Psoas muscle (tissue), 8 donors: ENCODE results near the gene EHD1. TPM values are rescaled to one million over a fixed set of nuclear protein-coding genes. Genes with fewer than 3 reads are reported as not detected.
A peak's percentile ranks its signal among the peaks of the same experiment; 100 is the strongest.

ENCODE experiments used
- ATAC-seq, 4 donors: fragments of 200-7000 bp; cut with Tn5 transposase; one replicate each; pipeline ENCODE4 v1.9.1; 2020; ENCODE audit warnings: moderate library complexity in 3 of 4, mild to moderate bottlenecking in 2 of 4
- DNase-seq, 2 donors: peaks; one replicate each; pipeline ENCODE4 v3.0.0-alpha.2; 2020
- H3K27ac ChIP-seq: fragments of 200-600 bp; one replicate; pipeline ENCODE4 v1.8.0; 2022
- H3K27me3 ChIP-seq, 3 donors: fragments of 200-600 bp in 1 of 3; one replicate each; pipeline versions ENCODE4 v1.6.1 to v1.8.0; 2013 to 2022; ENCODE audit warnings: low read length in 2 of 3, mild to moderate bottlenecking in 2 of 3, moderate library complexity in 1 of 3; ENCODE audit not compliant: insufficient read depth in 3 of 3
- H3K36me3 ChIP-seq, 2 donors: fragments of 200-600 bp in 1 of 2; one replicate each; pipeline versions ENCODE4 v1.6.1 to v1.8.0; 2013 to 2022; ENCODE audit warnings: low read depth in 1 of 2, mild to moderate bottlenecking in 1 of 2, moderate library complexity in 1 of 2; ENCODE audit not compliant: insufficient read depth in 1 of 2
- H3K4me1 ChIP-seq: fragments of 200-600 bp; one replicate; pipeline ENCODE4 v1.8.0; 2022
- H3K4me3 ChIP-seq: fragments of 200-600 bp; one replicate; pipeline ENCODE4 v1.8.0; 2022; ENCODE audit warnings: mild to moderate bottlenecking
- H3K9me3 ChIP-seq: fragments of 200-600 bp; one replicate; pipeline ENCODE4 v1.8.0; 2022
- WGBS, 3 donors: extraction: QIAGEN DNeasy Blood & Tissue Kit; methylation state at CpG; one replicate each; pipeline versions ENCODE4 v1.1.6 to v1.1.7; 2013; 5-methylcytosine and 5-hydroxymethylcytosine counted together
- intact Hi-C, 2 donors: fragments of 100-400 bp; cut with DNase I; formaldehyde crosslinking; loops; one replicate each; pipeline versions ENCODE4 v1.11.0 to v1.14.2; 2022
- polyA plus RNA-seq, 3 donors: library from polyadenylated mRNA; stranded (reverse); fragments of 200-250 nt; gene quantifications; one replicate each; pipeline ENCODE4 v1.2.3, GENCODE V29; 2013
- total RNA-seq, 4 donors: library from RNA; stranded (reverse); fragmentation: NEBNext Ultra II Directional in 2 of 4; extraction: Animal tissue kit (Norgen Biotek cat#: 25700) in 2 of 4; gene quantifications; one replicate each; pipeline versions ENCODE4 v1.2.1 to v1.2.4, GENCODE V29; 2021 to 2023
- TF ChIP-seq, protein P1 (sequence below): fragments of 200-600 bp; IDR thresholded peaks from one replicate; pipeline ENCODE4 v1.8.0; 2022; ENCODE audit warnings: antibody characterized with exemption
- donor health status: healthy with polysubstance abuse.
- donor health status: DM: no; HTN: no; CAD: no; lungs with moderate emphysema.
- donor health status: Bipolar disorder and iron deficiency.
- donor health status: healthy.
- donor health status: DM: yes; HTN: yes; CAD: no.
- donor health status: DM: no; HTN: no; CAD: no.
- donor health status: DM: no; HTN: no; CAD: no.
- donor health status: DM: yes; HTN: yes; CAD: no.

EHD1 gene
- total and polyA plus RNA-seq, 7 donors: 23.5 to 174 (median 58.8) TPM

DNA sequence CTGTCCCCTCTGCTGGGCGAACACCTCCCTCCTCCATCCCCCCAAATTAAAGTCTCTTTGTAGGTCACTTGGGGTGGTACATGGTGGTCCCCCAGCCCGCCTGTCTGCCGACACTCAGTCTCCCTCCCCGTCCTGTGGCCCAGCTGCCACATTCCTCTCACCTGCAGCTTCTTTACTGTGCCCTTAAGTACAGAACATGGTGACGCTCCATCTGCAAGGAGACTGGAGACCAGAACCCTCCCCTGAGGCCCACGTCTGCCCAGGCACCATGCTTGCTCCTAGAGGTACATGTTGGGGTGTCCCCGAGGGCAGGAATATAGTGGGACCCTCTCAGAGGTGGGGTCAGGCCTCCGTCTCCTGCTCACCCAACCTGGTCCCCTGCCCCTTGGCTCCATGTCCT lies 5.6 kb upstream of the EHD1 start:
- DNase-seq: no peak
- H3K9me3 ChIP-seq: no peaks in the 10 kb centered on the region

GRCh38 chr11:64883575-64883974 lies 5.2 kb upstream of the EHD1 start:
- TF ChIP-seq, protein P1, sequence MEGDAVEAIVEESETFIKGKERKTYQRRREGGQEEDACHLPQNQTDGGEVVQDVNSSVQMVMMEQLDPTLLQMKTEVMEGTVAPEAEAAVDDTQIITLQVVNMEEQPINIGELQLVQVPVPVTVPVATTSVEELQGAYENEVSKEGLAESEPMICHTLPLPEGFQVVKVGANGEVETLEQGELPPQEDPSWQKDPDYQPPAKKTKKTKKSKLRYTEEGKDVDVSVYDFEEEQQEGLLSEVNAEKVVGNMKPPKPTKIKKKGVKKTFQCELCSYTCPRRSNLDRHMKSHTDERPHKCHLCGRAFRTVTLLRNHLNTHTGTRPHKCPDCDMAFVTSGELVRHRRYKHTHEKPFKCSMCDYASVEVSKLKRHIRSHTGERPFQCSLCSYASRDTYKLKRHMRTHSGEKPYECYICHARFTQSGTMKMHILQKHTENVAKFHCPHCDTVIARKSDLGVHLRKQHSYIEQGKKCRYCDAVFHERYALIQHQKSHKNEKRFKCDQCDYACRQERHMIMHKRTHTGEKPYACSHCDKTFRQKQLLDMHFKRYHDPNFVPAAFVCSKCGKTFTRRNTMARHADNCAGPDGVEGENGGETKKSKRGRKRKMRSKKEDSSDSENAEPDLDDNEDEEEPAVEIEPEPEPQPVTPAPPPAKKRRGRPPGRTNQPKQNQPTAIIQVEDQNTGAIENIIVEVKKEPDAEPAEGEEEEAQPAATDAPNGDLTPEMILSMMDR: no peak
- H3K4me3 ChIP-seq: no peak overlapping the region
- peaks cover 13% of the 10 kb centered on the region for H3K4me1 ChIP-seq
- ATAC-seq: no peak
- intact Hi-C loops: no loop called here
- no peak for DNase-seq
- 79 to 80% (median 79%) methylated on average over 5 of the region's 5 CpGs for WGBS, 3 donors
- H3K27ac ChIP-seq: no peak overlapping the region
- no peaks in the 10 kb centered on the region for H3K27me3 ChIP-seq
- H3K9me3 ChIP-seq: no peaks in the 10 kb centered on the region
- H3K36me3 ChIP-seq: no peaks in the 10 kb centered on the region

More for the DNA sequence above, 5.6 kb upstream of the EHD1 start:
- Histone ChIP-seq H3K4me3 (no peak overlapping the region), H3K27me3 (no peaks in the 10 kb centered on the region), H3K4me1 (peaks cover 13% of the 10 kb centered on the region), H3K27ac (no peak overlapping the region), H3K36me3 (no peaks in the 10 kb centered on the region)
- intact Hi-C loops: loop anchor here in 1 of 2 donors (2.0 kb wide), 1 partner anchor 31 kb away; no protein-coding TSS in a partner anchor
- 91 to 94% (median 92%) methylated on average over 8 of the region's 8 CpGs for WGBS, 3 donors
- no peak for ATAC-seq
- TF ChIP-seq, protein P1: no peak

DNA sequence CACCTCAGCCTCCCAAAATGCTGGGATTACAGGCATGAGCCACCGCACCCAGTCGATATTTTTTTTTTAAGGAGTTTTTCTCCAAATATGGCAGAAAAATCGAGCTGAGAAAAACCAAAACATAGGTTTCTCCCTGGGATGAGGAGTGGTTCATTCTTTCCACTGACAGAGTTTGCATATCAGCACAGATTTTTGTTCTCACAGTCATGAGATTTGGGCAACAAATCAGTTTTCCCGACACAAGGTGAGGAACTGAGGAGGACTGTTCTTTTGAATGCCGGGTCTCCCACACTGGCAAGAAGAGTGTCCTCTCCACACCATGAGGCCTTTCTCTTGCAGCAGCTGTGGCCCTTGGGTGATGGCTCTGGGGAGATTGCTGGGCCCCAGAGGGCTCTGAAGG lies 3.8 kb upstream of the EHD1 start:
- TF ChIP-seq, protein P1: no peak
- intact Hi-C loops: no loop called here
- Histone ChIP-seq H3K27ac (peak overlapping the region; percentile 15), H3K27me3 (no peaks in the 10 kb centered on the region), H3K9me3 (no peaks in the 10 kb centered on the region), H3K36me3 (no peaks in the 10 kb centered on the region), H3K4me1 (peaks cover 13% of the 10 kb centered on the region), H3K4me3 (no peak overlapping the region)
- DNase-seq (no peak), ATAC-seq (no peak)
- 75 to 79% (median 76%) methylated on average over 5 of the region's 5 CpGs for WGBS, 3 donors

DNA sequence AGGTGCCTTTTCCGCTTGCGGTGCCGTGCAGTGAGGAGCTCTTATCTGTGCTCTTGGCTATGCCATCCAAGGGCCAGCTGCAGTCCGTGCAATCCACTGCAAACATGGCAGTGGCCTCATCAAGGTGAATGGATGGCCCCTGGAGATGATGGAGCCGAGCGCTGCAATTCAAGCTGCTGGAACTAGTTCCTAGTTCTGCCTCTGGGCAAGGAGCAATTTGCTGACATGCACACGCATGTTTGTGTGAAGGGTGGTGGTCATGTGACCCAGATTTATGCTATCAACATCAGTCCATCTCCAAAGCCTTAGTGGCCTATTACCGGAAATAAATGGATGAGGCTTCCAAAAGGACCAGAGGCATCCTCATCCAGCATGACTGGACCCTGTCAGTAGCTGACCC lies 3.1 kb upstream of the EHD1 start:
- Histone ChIP-seq H3K27me3 (no peaks in the 10 kb centered on the region), H3K27ac (peak overlapping the region; percentile 15), H3K9me3 (no peaks in the 10 kb centered on the region), H3K4me3 (no peak overlapping the region), H3K36me3 (no peaks in the 10 kb centered on the region), H3K4me1 (peaks cover 19% of the 10 kb centered on the region)
- intact Hi-C loops: no loop called here
- TF ChIP-seq, protein P1: no peak
- no peak for DNase-seq
- ATAC-seq: no peak
- WGBS, 3 donors: 83 to 89% (median 87%) methylated on average over 8 of the region's 8 CpGs

- no peaks in the 10 kb centered on the region for H3K27me3 ChIP-seq
- peak overlapping the region; percentile 97 for H3K27ac ChIP-seq
- H3K4me1 ChIP-seq: peaks cover 29% of the 10 kb centered on the region
- DNase-seq (peak; percentile 48 to 75), ATAC-seq (no peak)
- no peaks in the 10 kb centered on the region for H3K9me3 ChIP-seq
- intact Hi-C loops: no loop called here
- 52 to 70% (median 59%) methylated on average over 14 of the region's 14 CpGs for WGBS, 3 donors
- TF ChIP-seq, protein P1: no peak
- no peaks in the 10 kb centered on the region for H3K36me3 ChIP-seq
- H3K4me3 ChIP-seq: no peak overlapping the region
Measured at GRCh38 chr11:64880240-64881001, 2.0 kb upstream of the EHD1 start.
